Muscle of arm (tissue), 14 donors: ENCODE measurements around the gene PRPF38B. TPM values are rescaled to one million over a fixed set of nuclear protein-coding genes. Genes with fewer than 3 reads are reported as not detected.
"Not testable (repeated sequence)": the region's sequence is repeated elsewhere in the genome, so short reads cannot be mapped to it uniquely, and the experiment has no call there.

Experiments used
- DNase-seq: peaks from one replicate; pipeline ENCODE4 v3.0.0-alpha.2; 2013
- long read RNA-seq, 11 donors: transcript quantifications; one replicate each; lab custom pipeline, GENCODE V29; 2026
- polyA plus RNA-seq, 12 donors: library from polyadenylated mRNA; unstranded; fragments of 120-200 nt; gene quantifications; one replicate each; pipeline ENCODE4 v1.2.1, GENCODE V29; 2013; ENCODE audit not compliant: insufficient read length in 12 of 12

The PRPF38B gene, protein sequence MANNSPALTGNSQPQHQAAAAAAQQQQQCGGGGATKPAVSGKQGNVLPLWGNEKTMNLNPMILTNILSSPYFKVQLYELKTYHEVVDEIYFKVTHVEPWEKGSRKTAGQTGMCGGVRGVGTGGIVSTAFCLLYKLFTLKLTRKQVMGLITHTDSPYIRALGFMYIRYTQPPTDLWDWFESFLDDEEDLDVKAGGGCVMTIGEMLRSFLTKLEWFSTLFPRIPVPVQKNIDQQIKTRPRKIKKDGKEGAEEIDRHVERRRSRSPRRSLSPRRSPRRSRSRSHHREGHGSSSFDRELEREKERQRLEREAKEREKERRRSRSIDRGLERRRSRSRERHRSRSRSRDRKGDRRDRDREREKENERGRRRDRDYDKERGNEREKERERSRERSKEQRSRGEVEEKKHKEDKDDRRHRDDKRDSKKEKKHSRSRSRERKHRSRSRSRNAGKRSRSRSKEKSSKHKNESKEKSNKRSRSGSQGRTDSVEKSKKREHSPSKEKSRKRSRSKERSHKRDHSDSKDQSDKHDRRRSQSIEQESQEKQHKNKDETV
- polyA plus RNA-seq, result 10 to 100 TPM in 11 of 12 donors, not detected in 1; 37.0 to 76.1 (median 43.3) TPM
- long read RNA-seq, donor 1, transcript PRPF38B-203 (6 exons, 3,693 nt), result minor isoform, 22 of 57 reads
- long read RNA-seq, donor 1, transcript PRPF38B-205 (2 exons, 1,352 nt), result major isoform, 25 of 57 reads
- long read RNA-seq, donor 1, partial matches to known transcripts, result 7 of 57 reads
- long read RNA-seq, donor 1, other reads (novel, unspliced or antisense), result 0 of 57 reads
- long read RNA-seq, donor 2, transcript PRPF38B-205 (2 exons, 1,352 nt), result minor isoform, 5 of 17 reads
- long read RNA-seq, donor 2, transcript PRPF38B-203 (6 exons, 3,693 nt), result major isoform, 11 of 17 reads
- long read RNA-seq, donor 2, partial matches to known transcripts, result 0 of 17 reads
- long read RNA-seq, donor 2, other reads (novel, unspliced or antisense), result 0 of 17 reads
- long read RNA-seq, donor 3, transcript PRPF38B-203 (6 exons, 3,693 nt), result major isoform, 8 of 17 reads
- long read RNA-seq, donor 3, transcript PRPF38B-205 (2 exons, 1,352 nt), result major isoform, 8 of 17 reads
- long read RNA-seq, donor 3, partial matches to known transcripts, result 0 of 17 reads
- long read RNA-seq, donor 3, other reads (novel, unspliced or antisense), result 0 of 17 reads
- long read RNA-seq, donor 4, transcript PRPF38B-205 (2 exons, 1,352 nt), result major isoform, 7 of 11 reads
- long read RNA-seq, donor 4, partial matches to known transcripts, result 0 of 11 reads
- long read RNA-seq, donor 4, other reads (novel, unspliced or antisense), result 0 of 11 reads
- long read RNA-seq, donor 5, transcript PRPF38B-203 (6 exons, 3,693 nt), result major isoform, 13 of 23 reads
- long read RNA-seq, donor 5, transcript PRPF38B-205 (2 exons, 1,352 nt), result minor isoform, 9 of 23 reads
- long read RNA-seq, donor 5, partial matches to known transcripts, result 0 of 23 reads
- long read RNA-seq, donor 5, other reads (novel, unspliced or antisense), result 0 of 23 reads
- long read RNA-seq, donor 6, transcript PRPF38B-203 (6 exons, 3,693 nt), result minor isoform, 5 of 14 reads
- long read RNA-seq, donor 6, transcript PRPF38B-205 (2 exons, 1,352 nt), result major isoform, 9 of 14 reads
- long read RNA-seq, donor 6, partial matches to known transcripts, result 0 of 14 reads
- long read RNA-seq, donor 6, other reads (novel, unspliced or antisense), result 0 of 14 reads
- long read RNA-seq, donor 7, transcript PRPF38B-203 (6 exons, 3,693 nt), result major isoform, 6 of 10 reads
- long read RNA-seq, donor 7, partial matches to known transcripts, result 0 of 10 reads
- long read RNA-seq, donor 7, other reads (novel, unspliced or antisense), result 0 of 10 reads
- long read RNA-seq, donor 8, transcript PRPF38B-205 (2 exons, 1,352 nt), result minor isoform, 6 of 24 reads
- long read RNA-seq, donor 8, transcript PRPF38B-203 (6 exons, 3,693 nt), result major isoform, 18 of 24 reads
- long read RNA-seq, donor 8, partial matches to known transcripts, result 0 of 24 reads
- long read RNA-seq, donor 8, other reads (novel, unspliced or antisense), result 0 of 24 reads
- long read RNA-seq, donor 9, transcript PRPF38B-203 (6 exons, 3,693 nt), result major isoform, 11 of 17 reads
- long read RNA-seq, donor 9, transcript PRPF38B-205 (2 exons, 1,352 nt), result minor isoform, 6 of 17 reads
- long read RNA-seq, donor 9, partial matches to known transcripts, result 0 of 17 reads
- long read RNA-seq, donor 9, other reads (novel, unspliced or antisense), result 0 of 17 reads
- long read RNA-seq, donor 10, transcript PRPF38B-203 (6 exons, 3,693 nt), result major isoform, 10 of 26 reads
- long read RNA-seq, donor 10, partial matches to known transcripts, result 13 of 26 reads
- long read RNA-seq, donor 10, other reads (novel, unspliced or antisense), result 0 of 26 reads
- long read RNA-seq, donor 11, transcript PRPF38B-203 (6 exons, 3,693 nt), result major isoform, 15 of 47 reads
- long read RNA-seq, donor 11, transcript PRPF38B-205 (2 exons, 1,352 nt), result minor isoform, 8 of 47 reads
- long read RNA-seq, donor 11, partial matches to known transcripts, result 24 of 47 reads
- long read RNA-seq, donor 11, other reads (novel, unspliced or antisense), result 0 of 47 reads

DNA sequence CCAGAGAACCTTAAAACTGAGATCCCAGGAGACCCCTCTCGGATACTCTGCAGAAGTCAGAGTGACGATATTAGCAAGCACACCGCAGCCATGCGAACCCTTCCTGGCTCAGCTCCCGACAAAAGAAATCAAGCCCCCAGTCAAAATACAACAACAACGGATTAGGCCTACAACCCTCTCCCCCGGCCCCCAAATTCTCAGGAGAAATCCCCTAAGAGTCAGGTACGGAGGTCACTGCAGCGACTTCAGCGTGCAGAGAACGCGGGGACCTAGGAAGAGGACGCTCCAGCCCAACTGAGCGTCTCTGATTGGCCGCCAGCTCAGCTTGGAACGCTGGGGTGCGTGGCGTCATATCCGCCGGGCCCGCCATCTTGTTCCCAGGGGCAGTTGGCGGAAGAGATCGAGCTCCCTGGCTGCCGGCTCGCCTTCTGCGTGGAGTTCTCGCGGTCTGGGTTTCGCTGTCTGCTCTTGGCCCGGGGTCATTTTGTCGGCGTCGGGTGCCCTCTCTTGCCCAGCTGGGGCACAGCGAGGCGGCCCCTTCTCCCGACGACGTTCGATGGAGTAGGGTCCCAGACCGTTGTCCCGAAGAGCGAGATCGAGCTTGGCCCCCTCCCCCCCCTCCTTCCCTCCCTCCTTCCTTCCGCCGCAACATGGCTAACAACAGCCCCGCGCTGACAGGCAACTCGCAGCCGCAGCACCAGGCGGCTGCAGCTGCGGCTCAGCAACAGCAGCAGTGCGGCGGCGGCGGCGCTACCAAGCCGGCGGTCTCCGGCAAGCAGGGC, at the start of gene PRPF38B:
TSS of gene PRPF38B (plus strand) at position 369 of the 782 bp plus-strand sequence. CDS start at position 651, 282 bp downstream.
- peak; percentile 98 for DNase-seq

DNA sequence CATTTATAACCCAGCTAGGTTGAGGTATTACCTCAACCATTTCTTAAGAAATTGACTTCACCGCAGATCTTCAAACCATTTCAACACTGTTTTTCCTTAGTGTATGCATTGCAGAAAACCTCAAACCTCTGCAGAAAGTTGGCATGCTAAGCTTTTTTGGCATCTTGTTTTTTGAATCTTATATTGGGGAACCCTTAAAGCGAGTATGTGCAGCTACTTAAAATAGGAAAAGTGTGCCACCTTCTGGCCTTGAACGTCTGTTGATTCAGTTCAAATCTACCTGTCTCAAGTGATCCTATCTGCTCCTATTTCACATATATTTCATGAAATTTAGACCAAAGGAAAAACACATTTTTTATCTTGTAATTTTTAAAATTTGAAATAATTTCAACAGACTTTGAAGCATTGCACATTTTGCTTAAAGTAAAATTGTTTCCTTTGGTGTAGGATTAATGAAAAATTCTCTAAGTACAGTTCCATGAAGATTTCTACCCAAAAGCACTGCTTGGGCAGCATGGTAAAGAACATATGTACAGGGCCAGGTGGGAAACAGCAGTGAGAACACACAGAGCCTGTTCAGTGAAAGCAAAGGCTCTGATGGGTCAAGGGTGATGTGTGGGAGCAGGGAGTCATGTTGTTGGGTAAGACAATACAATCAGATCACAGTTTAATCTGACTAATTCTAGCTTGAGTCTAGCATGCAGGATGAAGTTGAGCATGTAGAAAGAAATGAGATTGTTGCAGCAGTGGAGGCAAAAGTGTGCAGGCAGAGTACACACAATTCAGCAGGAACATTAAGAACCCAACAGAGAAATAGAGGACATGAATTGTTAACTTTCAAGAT, 48.4 kb upstream of the PRPF38B start:
- DNase-seq, result peak; percentile 70

DNA sequence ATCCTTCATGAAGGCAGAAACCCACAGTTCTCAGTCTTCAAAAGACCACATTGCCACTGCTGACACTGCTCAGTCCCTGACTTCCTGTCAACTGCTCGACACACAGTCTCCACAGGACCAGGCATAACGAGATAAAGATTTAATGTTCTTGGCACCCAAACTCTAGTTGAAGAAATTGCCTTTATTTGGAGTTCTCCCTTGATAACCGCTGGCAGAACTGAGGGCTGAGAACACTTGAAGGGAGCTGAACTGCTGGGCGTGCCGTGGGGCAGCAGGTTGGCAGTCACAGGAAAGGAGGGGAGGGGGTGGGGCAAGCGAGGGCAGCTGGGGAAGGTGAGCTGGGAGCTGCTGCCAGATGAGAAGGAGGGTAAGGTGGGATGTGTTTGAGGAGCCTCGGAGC, 47.1 kb upstream of the PRPF38B start:
- DNase-seq, result no peak

DNA sequence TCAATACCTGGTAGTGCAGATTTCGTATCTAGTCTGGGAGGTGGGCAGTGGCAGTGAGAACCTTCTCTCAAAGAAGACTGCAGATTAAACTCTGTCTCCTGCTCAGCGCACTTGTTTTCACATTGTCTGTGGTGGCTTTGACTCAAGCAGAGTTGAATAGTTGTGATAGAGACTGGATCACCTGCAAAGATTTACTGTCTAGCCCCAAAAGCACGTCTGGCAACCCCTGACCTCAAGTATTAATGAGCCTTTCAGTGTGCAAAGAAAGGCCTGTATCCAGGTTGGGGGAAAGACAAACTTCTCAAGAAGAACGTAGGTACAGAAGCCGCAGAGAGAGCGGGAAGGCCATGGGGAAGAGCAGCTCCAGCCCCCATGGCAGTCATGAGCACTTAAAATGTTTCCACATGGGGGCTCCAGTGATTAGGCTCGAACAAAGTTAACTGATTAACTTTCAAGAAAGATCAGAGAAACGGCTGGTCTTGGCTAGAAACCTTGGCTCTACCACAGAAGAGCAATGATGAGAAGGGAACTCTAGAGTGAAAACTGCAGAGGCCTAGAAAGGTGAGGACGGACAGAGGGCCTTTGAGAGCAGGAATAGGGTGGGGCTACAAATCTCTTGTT, 46.4 kb upstream of the PRPF38B start:
- no peak for DNase-seq

DNA sequence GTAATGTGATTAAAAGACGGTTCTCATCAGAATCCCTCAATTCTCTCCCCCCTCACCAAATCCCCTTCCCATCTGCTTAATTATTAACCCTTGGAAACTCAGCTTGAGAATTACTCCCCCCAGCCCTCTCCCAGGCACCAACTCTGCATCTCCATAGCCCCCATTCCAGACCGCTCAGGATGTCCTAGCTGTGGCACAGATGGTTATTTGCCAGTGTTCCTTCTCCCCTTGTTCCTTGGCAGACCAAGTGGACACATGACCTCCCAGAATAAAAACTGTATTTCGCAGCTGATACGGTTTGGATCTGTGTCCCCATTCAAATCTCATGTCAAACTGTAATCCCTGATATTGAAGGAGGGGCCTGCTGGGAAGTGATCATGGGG, 45.9 kb upstream of the PRPF38B start:
- no peak for DNase-seq

DNA sequence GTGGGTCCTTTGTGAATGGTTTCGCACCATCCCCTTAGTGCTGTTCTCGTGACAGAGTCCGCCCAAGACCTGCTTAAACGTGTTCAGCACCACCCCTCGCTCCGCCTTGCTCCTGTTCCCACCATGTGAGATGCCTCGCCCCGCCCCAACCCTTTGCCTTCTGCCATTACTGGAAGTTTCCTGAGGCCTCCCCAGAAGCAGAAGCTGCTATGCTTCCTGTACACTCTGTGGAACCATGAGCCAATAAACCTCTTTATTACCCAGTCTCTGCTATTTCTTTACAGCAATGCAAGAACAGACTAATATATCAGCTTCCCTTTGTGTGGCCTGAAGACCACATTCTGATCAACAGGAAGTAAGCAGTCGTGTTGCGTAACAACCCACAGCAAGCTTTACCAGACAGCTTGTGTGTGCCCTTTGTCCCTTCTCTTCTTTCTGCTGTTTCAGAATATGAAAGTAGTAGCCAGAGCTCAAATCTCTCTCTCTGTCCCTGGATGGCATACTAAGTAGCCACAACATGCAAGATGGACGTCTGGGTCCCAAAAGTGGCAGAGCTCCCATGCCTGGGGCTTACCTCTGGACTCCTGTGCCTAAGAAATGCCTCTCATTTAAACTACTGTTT, 45.4 kb upstream of the PRPF38B start:
- peak; percentile 31 for DNase-seq

DNA sequence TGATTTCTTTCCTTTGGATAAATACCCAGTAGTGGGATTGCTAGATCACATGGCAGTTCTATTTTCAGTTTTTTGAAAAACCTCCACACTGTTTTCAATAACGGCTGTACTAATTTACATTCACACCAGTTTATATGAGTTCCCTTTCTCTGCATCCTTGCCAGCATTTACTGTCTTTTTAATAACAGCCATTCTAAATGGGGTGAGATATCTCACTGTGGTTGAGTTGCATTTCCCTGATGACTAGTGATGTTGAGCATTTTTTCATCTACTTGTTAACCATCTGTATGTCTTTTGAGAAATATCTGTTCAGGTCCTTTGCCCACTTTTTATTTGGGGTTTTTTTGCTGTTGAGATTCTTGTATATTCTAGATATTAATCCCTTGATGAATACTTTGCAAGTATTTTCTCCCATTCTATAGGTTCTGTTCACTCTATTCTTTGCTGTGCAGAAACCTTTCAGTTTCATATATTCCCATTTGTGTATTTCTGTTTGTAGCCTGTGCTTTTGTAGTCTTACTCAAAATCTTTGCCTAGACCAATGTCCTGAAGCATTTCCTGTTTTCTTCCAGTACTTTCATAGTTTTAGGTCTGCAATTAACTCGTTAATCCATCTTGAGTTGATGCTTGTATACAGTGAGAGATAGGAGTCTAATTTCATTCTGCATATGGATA, 38.5 kb upstream of the PRPF38B start:
- no peak for DNase-seq

DNA sequence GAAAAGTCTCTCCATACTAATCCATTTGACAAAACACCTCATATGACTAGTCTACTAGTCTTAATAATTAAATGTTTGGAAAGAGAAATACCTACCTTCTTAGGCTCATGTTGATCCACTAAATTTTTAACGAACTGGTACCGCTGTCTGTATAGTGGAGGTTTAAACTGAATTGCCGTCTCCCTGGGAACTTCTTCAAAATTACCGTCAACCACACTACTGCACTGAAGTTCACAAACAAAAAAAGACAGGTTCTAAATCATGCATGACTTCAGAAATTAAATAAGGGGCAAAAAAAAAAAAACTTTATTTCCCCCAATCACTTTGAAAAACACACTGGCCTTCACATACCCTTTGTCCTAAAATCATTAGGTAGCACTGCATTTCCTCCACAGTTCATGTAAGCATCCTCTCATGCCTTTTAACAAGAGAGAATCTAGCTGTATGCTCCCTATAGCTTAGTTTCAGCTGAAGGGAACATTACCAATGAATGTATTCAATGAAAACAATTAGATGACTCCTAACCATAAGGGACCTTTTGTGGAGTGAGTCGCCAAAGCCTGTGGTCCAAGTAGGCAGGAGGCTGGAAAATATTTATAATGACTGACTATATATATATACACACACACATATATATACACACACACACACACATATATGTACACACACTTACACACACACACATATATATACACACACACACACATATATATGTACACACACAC, 34.6 kb upstream of the PRPF38B start:
- no peak for DNase-seq

DNA sequence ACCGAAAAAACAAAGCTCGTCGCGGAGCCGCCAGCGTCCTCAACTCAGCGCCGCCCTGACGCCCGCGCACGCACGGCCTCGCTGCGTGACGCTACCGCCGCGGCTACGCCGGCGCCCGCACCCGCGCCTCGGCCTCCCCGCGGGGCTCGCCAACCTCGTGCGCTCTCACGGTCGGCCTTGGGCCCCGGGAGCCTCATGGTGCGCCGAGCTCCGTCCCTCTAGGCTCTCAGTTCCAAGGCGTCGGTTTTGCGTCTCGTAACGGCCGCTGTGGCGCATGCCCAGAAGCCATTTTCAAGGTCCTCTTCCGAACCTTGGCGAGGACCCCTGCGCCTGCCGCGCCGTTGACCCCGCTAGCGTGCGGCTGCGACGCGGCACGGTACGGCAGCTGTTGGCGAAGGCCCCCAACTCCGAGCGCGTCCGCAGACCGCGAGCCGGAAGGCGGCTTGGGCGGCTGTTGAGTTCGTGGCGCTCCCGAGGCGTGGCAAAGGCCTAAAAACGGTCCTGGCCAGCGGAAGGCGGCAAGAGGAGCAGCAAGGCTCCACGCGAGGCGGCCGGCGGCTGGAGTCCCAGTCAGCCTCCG, 31.0 kb upstream of the PRPF38B start, which contains the start of gene HENMT1:
TSS of gene HENMT1 (minus strand) at position 64 of the 580 bp plus-strand sequence. CDS start 1,209 bp downstream, outside the sequence.
- DNase-seq, result peak; percentile 77

DNA sequence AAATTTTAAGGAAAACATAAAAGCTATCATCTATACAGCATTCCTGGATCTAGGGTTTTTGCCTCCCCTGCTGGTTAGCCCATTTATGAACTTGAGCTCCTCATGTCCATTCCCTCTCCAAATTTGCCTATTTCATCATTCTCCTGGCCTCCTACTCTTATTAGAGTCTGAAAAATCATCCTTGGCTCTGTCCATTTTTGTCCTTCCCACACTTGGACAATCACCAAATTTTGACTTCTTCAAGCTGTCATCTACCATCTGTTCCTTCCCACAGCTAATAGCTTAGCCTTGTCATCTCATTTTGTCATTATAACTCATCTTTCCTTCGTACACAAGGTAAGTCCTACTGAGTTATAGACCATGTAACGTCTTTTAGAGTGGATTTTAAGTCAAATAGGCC, 29.0 kb upstream of the PRPF38B start:
- DNase-seq, result no peak

DNA sequence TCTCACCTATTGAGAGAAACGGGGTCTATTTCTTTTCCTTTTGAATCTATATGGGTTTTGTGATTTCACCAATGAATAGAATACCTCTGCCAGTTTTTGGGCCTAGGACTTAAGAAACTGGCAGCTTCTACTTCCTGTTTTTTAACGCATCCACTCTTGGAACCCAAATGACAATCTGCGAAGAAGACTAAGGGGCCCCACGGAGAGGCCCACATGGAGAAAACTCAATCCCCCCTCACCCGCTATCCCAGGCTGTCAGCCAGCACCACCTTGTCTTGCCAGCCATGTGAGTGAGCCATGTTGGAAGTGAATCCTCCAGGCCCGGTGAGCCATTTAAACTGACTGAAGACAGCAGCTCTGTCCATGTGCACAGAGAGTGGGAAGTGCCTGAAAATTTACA, 27.6 kb upstream of the PRPF38B start:
- DNase-seq, result no peak

DNA sequence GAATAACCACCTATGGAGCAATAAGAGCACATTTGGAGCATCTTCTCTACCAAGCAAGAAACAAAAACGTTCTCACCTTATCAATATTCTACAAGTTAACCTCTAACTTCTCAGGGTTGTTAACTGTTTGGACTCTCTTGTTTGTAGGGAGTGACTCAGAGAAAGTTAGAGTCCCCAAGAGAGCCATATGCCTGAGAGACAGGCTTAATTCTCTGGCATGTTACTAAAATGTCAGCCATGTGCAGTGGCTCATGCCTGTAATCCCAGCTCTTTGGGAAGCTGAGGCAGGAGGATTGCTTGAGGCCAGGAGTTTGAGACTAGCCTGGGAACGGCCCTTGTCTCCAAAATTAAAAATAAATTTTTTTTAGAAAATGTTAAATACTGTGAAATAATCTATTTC, 27.0 kb upstream of the PRPF38B start:
- DNase-seq, result no peak

DNA sequence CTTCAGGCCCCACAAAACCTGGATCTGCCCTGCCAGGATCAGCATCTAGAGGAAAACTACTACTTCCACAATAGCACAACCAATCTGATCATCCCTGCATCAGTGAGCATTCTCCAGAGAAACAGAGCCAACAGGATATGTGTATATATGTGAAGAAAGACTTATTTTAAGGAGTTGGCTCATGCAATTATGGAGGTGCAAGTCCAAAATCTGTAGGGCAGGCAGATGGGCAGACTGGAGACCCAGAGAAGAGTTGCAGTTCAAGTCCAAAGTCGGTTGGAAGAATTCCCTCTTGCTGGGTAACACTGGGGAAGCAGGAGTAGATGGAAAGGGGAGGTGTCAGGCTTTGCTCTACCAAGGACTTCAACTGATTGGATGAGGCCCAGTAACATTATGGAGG, 26.3 kb upstream of the PRPF38B start:
- no peak for DNase-seq

DNA sequence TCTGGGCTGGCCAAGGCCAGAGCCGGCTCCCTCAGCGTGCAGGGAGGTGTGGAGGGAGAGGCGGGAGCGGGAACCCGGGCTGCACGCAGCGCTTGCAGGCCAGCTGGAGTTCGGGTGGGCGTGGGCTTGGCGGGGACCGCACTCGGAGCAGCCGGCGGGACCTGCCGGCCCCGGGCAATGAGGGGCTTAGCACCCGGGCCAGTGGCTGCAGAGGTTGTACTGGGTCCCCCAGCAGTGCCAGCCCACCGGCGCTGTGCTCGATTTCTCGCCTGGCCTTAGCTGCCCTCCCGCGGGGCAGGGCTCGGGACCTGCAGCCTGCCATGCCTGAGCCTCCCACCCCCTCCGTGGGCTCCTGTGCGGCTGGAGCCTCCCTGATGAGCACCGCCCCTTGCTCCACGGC, 24.7 kb upstream of the PRPF38B start:
- DNase-seq, result not testable (repeated sequence)
